Measurements from ENCODE around the gene SULT1C3. TPM values are rescaled to one million over a fixed set of nuclear protein-coding genes. Genes with fewer than 3 reads are reported as not detected.

The SULT1C3 gene
- total and polyA plus RNA-seq, 7 donors: 1.2 TPM; not detected in 6

DNA sequence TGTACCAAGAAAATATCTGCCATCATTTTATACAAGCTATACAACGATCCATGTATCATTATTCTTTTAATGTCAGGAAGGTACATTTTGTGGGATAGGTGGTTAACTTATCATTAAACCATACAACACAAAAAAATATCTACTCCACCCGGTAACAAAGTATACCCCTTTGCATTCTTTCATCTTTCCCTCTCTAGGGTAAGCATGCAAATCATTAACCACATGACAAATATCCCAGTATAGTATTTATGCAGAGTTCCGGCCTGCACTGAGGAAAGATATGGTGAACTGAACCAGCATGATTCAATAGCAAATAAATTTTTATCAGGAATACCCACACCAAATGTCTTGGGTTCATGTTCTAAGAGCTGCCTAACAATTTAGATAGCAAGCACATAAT, 26.4 kb downstream of the SULT1C3 start:
- Histone ChIP-seq H3K9me3 (no peaks in the 10 kb centered on the region), H3K36me3 (no peaks in the 10 kb centered on the region), H3K4me3 (no peak overlapping the region), H3K4me1 (peaks cover 0 to 18% (median 13%) of the 10 kb centered on the region in 4 donors), H3K27me3 (no peaks in the 10 kb centered on the region), H3K27ac (no peak overlapping the region)
- DNase-seq: no peak
- TF ChIP-seq EP300 (IDR thresholded peaks at IDR 0.05) (no peak), POLR2A (IDR thresholded peaks at IDR 0.05) (no peak), CTCF (IDR thresholded peaks at IDR 0.05) (no peak), POLR2AphosphoS5 (IDR thresholded peaks at IDR 0.05) (no peak)
- 14 to 63% methylated on average over 3 of the region's 3 CpGs for WGBS, 2 donors
- intact Hi-C loops (cut with DNase I): no loop called here

DNA sequence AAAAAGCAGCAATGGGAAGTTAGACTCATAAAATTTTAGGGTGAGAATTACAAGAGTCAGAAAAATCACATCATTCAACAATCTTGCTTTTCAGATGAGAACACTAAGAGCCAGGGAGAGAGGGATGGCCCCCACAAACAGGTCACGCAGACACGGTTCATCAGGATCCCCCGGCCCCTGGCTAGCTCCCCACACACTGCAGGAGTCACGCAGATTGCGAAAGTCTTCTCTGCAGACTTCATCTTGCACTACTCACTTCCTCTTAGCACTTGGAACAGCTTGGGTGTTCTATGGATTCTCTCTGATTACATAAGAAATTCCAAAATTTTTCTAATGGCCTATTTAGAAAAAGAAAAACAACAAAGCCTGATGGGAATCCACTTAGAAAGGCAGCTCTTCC, 27.3 kb downstream of the SULT1C3 start:
- H3K27me3 ChIP-seq: no peaks in the 10 kb centered on the region
- H3K4me3 ChIP-seq: no peak overlapping the region
- H3K9me3 ChIP-seq: no peaks in the 10 kb centered on the region
- DNase-seq: no peak
- H3K27ac ChIP-seq: peak overlapping the region in 2 of 4 donors; percentile 20 to 24
- H3K36me3 ChIP-seq: no peaks in the 10 kb centered on the region
- 55 to 76% methylated on average over 5 of the region's 5 CpGs for WGBS, 2 donors
- TF ChIP-seq POLR2A (IDR thresholded peaks at IDR 0.05) (no peak), POLR2AphosphoS5 (IDR thresholded peaks at IDR 0.05) (no peak), EP300 (IDR thresholded peaks at IDR 0.05) (no peak), CTCF (IDR thresholded peaks at IDR 0.05) (no peak)
- intact Hi-C loops (cut with DNase I): no loop called here
- H3K4me1 ChIP-seq: peaks cover 0 to 18% (median 13%) of the 10 kb centered on the region in 4 donors

DNA sequence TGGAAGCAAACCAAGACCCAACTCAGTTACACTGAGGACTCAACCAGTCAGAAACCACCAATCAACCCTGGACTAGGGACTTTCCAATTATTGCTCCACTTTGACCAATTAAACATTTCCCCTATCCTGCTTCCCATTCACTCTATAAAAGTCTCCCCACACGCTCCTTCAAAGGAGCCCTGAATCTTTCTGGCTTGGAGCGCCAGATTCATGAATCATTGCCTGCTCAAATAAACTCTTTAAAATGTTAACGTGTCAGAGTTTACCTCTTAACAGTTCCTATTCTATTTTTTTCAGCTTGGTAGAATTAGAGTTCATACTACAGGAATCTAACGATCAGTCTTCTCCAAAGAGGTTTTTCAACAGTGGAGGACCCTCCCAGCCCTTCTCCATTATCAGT, 28.2 kb downstream of the SULT1C3 start:
- H3K4me1 ChIP-seq: peaks cover 0 to 18% (median 13%) of the 10 kb centered on the region in 4 donors
- DNase-seq: no peak
- no peaks in the 10 kb centered on the region for H3K36me3 ChIP-seq
- intact Hi-C loops (cut with DNase I): no loop called here
- WGBS, 2 donors: 16 to 52% methylated on average over 4 of the region's 4 CpGs
- no peaks in the 10 kb centered on the region for H3K27me3 ChIP-seq
- peak overlapping the region in 2 of 4 donors; percentile 20 to 24 for H3K27ac ChIP-seq
- no peaks in the 10 kb centered on the region for H3K9me3 ChIP-seq
- TF ChIP-seq POLR2AphosphoS5 (IDR thresholded peaks at IDR 0.05) (no peak), POLR2A (IDR thresholded peaks at IDR 0.05) (no peak), CTCF (IDR thresholded peaks at IDR 0.05) (no peak), EP300 (IDR thresholded peaks at IDR 0.05) (no peak)
- no peak overlapping the region for H3K4me3 ChIP-seq

GRCh38 chr2:108270346-108270745, 30.6 kb downstream of the SULT1C3 start:
- intact Hi-C loops (cut with DNase I): no loop called here
- 77 to 95% methylated on average over 3 of the region's 3 CpGs for WGBS, 2 donors
- H3K4me3 ChIP-seq: no peak overlapping the region
- DNase-seq: no peak
- peaks cover 0 to 18% (median 13%) of the 10 kb centered on the region in 4 donors for H3K4me1 ChIP-seq
- H3K9me3 ChIP-seq: no peaks in the 10 kb centered on the region
- H3K27me3 ChIP-seq: no peaks in the 10 kb centered on the region
- no peak overlapping the region for H3K27ac ChIP-seq
- no peak for TF ChIP-seq CTCF (IDR thresholded peaks at IDR 0.05)
- no peak for TF ChIP-seq EP300 (IDR thresholded peaks at IDR 0.05)
- TF ChIP-seq POLR2AphosphoS5 (IDR thresholded peaks at IDR 0.05): no peak
- no peak for TF ChIP-seq POLR2A (IDR thresholded peaks at IDR 0.05)
- H3K36me3 ChIP-seq: no peaks in the 10 kb centered on the region
